GM12873 (cell line): ENCODE data around the gene NR1I2.
A peak's percentile ranks its signal among the peaks of the same experiment; 100 is the strongest.

ENCODE experiments used
- CTCF ChIP-seq: IDR thresholded peaks from 2 replicates; pipeline ENCODE4 v1.5.1; 2012; ENCODE audit warnings: low read depth, mild to moderate bottlenecking, moderate library complexity, low read length, control low read depth; ENCODE audit not compliant: insufficient read depth; ENCODE audit errors: missing control alignments

Gene NR1I2

GRCh38 chr3:119819806-119820205 is 37.9 kb downstream of the NR1I2 start:
- TF ChIP-seq CTCF = no peak

- no peak for TF ChIP-seq CTCF
Observed at GRCh38 chr3:119825820-119826219, 43.9 kb downstream of the NR1I2 start.

DNA sequence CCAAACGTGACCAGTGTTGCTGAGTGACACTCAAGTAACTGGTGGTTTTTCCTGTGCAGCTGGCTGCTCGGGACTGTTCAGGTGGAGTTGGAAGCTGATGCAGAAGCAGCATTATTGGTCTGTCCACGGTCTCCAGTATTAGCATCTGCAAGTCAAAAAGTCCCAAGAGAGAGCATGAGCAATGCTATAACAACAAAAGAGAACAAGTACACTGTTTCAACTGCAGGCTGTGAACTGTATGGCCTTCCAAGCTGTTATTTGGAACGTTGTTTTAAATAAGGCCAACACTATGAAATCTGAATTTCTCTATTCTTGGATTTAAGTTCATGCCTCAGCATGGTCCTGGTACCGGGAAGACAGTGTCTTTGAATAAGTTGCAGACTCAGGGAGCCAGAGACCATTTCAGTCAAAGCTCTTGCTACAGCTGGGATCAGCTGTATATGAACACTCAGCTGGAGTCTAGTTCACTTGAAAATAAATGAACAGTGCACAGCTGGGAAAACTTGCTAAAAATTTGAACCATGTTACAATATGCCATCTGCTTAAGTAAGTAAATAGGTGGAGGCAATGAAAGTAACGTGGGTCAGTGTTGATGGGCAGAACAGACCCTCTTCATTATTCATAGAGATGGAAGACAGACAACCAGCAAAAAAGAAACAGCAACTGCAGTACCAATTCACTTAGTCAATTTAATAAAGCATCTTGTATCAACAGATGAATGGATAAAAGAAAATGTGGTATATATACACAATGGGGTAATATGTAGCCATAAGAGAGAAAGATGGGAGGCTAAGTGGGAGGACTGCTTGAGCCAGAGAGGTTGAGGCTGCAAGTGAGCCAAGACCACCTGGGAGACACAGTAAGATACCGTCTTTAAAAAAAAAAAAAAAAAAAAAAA is 45.1 kb downstream of the NR1I2 start:
- TF ChIP-seq CTCF = no peak

- no peak for TF ChIP-seq CTCF
Observed at GRCh38 chr3:119829420-119829819, 47.5 kb downstream of the NR1I2 start.

DNA sequence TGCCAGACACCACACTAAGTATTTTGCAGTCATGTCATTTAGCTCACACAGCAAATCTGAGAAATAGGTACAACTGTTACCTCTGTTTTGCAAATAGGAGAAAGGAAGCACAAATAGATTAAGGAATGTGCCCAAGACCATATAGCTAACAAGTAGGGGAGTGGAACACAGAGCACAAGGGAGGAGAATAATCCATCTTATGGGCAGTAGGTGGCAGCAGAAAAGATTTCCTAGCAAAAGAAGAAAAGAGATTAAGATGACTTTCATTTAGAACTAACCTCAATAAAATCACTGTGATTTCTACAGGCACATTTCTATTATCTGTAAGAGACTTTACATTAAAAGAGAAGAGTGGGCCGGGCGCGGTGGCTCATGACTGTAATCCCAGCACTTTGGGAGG is 49.1 kb downstream of the NR1I2 start:
- TF ChIP-seq CTCF = peak; percentile 23

DNA sequence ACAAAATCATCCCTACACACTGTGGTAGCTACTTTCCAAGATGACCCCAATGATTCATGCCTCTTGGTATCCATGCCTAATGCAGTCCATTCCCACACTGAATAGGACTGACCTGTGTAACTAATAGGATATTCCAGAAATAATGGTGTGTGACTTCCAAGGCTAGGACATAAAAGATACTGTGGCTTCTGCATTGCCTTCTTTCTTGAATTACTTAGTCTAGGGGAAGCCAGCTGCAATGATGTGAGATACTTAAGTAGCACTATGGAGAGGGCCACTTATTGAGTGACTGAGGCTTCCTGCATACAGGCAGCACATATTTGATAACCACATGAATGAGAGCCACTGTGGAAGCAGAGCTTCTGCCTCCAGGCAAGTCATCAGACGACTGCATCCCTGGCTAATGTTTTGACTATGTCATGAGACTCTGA is 50.1 kb downstream of the NR1I2 start:
- TF ChIP-seq CTCF = no peak

GRCh38 chr3:119834754-119835370 is 53.0 kb downstream of the NR1I2 start:
- TF ChIP-seq CTCF = no peak
